GM23338 (cell line): Measurements from ENCODE around the gene MIF. TPM values are rescaled to one million over a fixed set of nuclear protein-coding genes. Genes with fewer than 3 reads are reported as not detected.

Source experiments
- ATAC-seq: fragments of 200-7000 bp; cut with Tn5 transposase; 3 replicates; pipeline ENCODE4 v1.9.1; 2020
- DNase-seq: peaks from one replicate; pipeline ENCODE4 v3.0.0-alpha.2; 2015; ENCODE audit warnings: low spot score
- H2AFZ ChIP-seq: fragments of 200-600 bp; sonication (generic); 2 replicates; pipeline ENCODE4 v1.8.0; 2016; ENCODE audit warnings: antibody characterized with exemption, mild to moderate bottlenecking, moderate library complexity
- H3F3A ChIP-seq: fragments of 200-600 bp; sonication (generic); replicated peaks from 2 replicates; pipeline ENCODE4 v1.8.0; 2017; ENCODE audit warnings: antibody characterized with exemption, mixed run types, low read depth
- H3K27ac ChIP-seq: fragments of 200-600 bp; sonication (generic); 2 replicates; pipeline ENCODE4 v1.6.1; 2016; ENCODE audit warnings: low read depth
- H3K27me3 ChIP-seq: fragments of 200-600 bp; sonication (generic); 2 replicates; pipeline ENCODE4 v1.8.0; 2016; ENCODE audit warnings: mild to moderate bottlenecking, mixed run types, moderate library complexity; ENCODE audit not compliant: insufficient read depth
- H3K36me3 ChIP-seq: fragments of 200-600 bp; sonication (generic); 2 replicates; pipeline ENCODE4 v1.8.0; 2016; ENCODE audit warnings: mild to moderate bottlenecking; ENCODE audit not compliant: insufficient read depth
- H3K4me1 ChIP-seq: fragments of 200-600 bp; sonication (generic); 2 replicates; pipeline ENCODE4 v1.8.0; 2016; ENCODE audit warnings: mild to moderate bottlenecking, moderate library complexity; ENCODE audit not compliant: insufficient read depth
- H3K4me2 ChIP-seq: fragments of 200-600 bp; sonication (generic); 2 replicates; pipeline ENCODE4 v1.7.1; 2017; ENCODE audit warnings: mixed run types
- H3K4me3 ChIP-seq: fragments of 200-600 bp; sonication (generic); 2 replicates; pipeline ENCODE4 v1.6.1; 2016; ENCODE audit warnings: mixed run types
- H3K79me2 ChIP-seq: fragments of 200-600 bp; sonication (generic); replicated peaks from 2 replicates; pipeline ENCODE4 v1.8.0; 2017; ENCODE audit warnings: mild to moderate bottlenecking; ENCODE audit not compliant: insufficient read depth
- H3K9me2 ChIP-seq: fragments of 200-600 bp; sonication (generic); 2 replicates; pipeline ENCODE4 v1.8.0; 2017; ENCODE audit not compliant: insufficient read depth
- H4K20me1 ChIP-seq: fragments of 200-600 bp; sonication (generic); replicated peaks from 2 replicates; pipeline ENCODE4 v1.8.0; 2017; ENCODE audit warnings: mild to moderate bottlenecking; ENCODE audit not compliant: insufficient read depth
- H3K27ac Mint-ChIP-seq: 2 replicates; pipeline ENCODE4 v1.8.0; 2020; ENCODE audit warnings: inconsistent platforms, mild to moderate bottlenecking, moderate library complexity, mixed read lengths
- H3K27me3 Mint-ChIP-seq: 3 replicates; pipeline ENCODE4 v1.8.0; 2022; ENCODE audit warnings: low read depth, mild to moderate bottlenecking, moderate library complexity, mixed read lengths, inconsistent platforms; ENCODE audit not compliant: insufficient read depth, poor library complexity
- H3K36me3 Mint-ChIP-seq: 3 replicates; pipeline ENCODE4 v1.8.0; 2021; ENCODE audit warnings: low read depth, mild to moderate bottlenecking, inconsistent platforms, moderate library complexity, mixed read lengths
- H3K4me1 Mint-ChIP-seq: 3 replicates; pipeline ENCODE4 v1.8.0; 2020; ENCODE audit warnings: mild to moderate bottlenecking, inconsistent platforms, mixed read lengths
- H3K4me3 Mint-ChIP-seq: 3 replicates; pipeline ENCODE4 v1.8.0; 2021; ENCODE audit warnings: moderate library complexity, mild to moderate bottlenecking, inconsistent platforms, mixed read lengths
- H3K9me3 Mint-ChIP-seq: 3 replicates; pipeline ENCODE4 v1.8.0; 2020; ENCODE audit warnings: moderate library complexity, mild to moderate bottlenecking, inconsistent platforms, mixed read lengths
- CREB1 ChIP-seq: fragments of 250-450 bp; sonication (Bioruptor Pico); IDR thresholded peaks from 2 replicates; pipeline ENCODE4 v1.5.0; 2020; ENCODE audit warnings: low read depth, mild to moderate bottlenecking, moderate library complexity
- EZH2 ChIP-seq: fragments of 200-600 bp; sonication (generic); IDR thresholded peaks from one replicate; pipeline ENCODE4 v1.8.0; 2017; ENCODE audit warnings: antibody characterized with exemption, mild to moderate bottlenecking, low read depth; ENCODE audit not compliant: unreplicated experiment
- EZH2phosphoT487 ChIP-seq: fragments of 200-600 bp; sonication (generic); IDR thresholded peaks from one replicate; pipeline ENCODE4 v1.8.1; 2018; ENCODE audit warnings: antibody characterized with exemption; ENCODE audit not compliant: unreplicated experiment
- NANOG ChIP-seq: IDR thresholded peaks from 2 replicates; pipeline ENCODE4 v1.6.1; 2016; ENCODE audit warnings: antibody characterized with exemption, borderline replicate concordance
- POLR2AphosphoS5 ChIP-seq: IDR thresholded peaks from 2 replicates; pipeline ENCODE4 v1.6.1; 2016; ENCODE audit warnings: antibody characterized with exemption, low read depth
- STAT1 ChIP-seq: IDR thresholded peaks from one replicate; pipeline ENCODE4 v1.6.1; 2016; ENCODE audit warnings: antibody characterized with exemption; ENCODE audit not compliant: unreplicated experiment
- ZNF331 ChIP-seq: fragments of 250-450 bp; sonication (Bioruptor Pico); IDR thresholded peaks from 2 replicates; pipeline ENCODE4 v1.5.0; 2020; ENCODE audit warnings: low read depth, mild to moderate bottlenecking, moderate library complexity
- polyA plus RNA-seq: library from polyadenylated mRNA; unstranded; fragments of >200 nt; fragmentation: Nextera tagmentation; extraction: Ambion mirVana; gene quantifications from 2 replicates; pipeline ENCODE4 v1.2.1, GENCODE V29; 2016
- total RNA-seq: library from RNA; depleted of rRNA; stranded (reverse); fragments of >200 nt; shearing (Covaris generic); gene quantifications from 2 replicates; pipeline ENCODE4 v1.2.3, GENCODE V29; 2014
- TF ChIP-seq, protein P1 (sequence below): IDR thresholded peaks from 2 replicates; pipeline ENCODE4 v1.6.1; 2016; ENCODE audit warnings: antibody characterized with exemption
- TF ChIP-seq, protein P2 (sequence below): IDR thresholded peaks from one replicate; pipeline ENCODE4 v1.6.1; 2018; ENCODE audit warnings: antibody characterized with exemption; ENCODE audit not compliant: unreplicated experiment
- TF ChIP-seq, protein P3 (sequence below): fragments of 250-450 bp; sonication (Bioruptor Pico); IDR thresholded peaks from 2 replicates; pipeline ENCODE4 v1.5.0; 2020; ENCODE audit warnings: mild to moderate bottlenecking, moderate library complexity

The MIF gene
- total and polyA plus RNA-seq, 2 experiments from 2014 or later: 800 to 5,205 TPM

DNA sequence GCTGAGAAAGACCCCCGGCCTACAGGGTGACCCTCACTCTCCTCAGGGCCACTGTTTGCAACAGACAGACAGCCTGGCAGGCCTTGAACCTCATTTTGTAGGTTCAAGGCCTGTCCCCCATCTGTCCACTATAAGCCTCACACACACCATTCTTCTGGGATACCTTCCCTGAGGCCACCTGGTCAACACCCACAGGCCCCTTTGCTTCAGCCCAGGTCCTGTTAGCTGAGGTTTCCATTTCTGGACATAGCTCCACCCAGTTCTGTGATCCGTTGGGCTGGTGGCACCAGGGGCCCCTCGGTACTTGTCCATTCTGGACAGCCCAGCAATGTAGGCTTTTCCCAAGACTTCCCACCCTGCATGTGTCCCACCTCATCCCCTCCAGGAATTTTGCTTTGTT lies 3.1 kb downstream of the MIF start (continued):
- TF ChIP-seq ZNF331 (CRISPR knock-in tag): no peak
- TF ChIP-seq, protein P1, sequence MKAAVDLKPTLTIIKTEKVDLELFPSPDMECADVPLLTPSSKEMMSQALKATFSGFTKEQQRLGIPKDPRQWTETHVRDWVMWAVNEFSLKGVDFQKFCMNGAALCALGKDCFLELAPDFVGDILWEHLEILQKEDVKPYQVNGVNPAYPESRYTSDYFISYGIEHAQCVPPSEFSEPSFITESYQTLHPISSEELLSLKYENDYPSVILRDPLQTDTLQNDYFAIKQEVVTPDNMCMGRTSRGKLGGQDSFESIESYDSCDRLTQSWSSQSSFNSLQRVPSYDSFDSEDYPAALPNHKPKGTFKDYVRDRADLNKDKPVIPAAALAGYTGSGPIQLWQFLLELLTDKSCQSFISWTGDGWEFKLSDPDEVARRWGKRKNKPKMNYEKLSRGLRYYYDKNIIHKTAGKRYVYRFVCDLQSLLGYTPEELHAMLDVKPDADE: no peak
- TF ChIP-seq STAT1: no peak

DNA sequence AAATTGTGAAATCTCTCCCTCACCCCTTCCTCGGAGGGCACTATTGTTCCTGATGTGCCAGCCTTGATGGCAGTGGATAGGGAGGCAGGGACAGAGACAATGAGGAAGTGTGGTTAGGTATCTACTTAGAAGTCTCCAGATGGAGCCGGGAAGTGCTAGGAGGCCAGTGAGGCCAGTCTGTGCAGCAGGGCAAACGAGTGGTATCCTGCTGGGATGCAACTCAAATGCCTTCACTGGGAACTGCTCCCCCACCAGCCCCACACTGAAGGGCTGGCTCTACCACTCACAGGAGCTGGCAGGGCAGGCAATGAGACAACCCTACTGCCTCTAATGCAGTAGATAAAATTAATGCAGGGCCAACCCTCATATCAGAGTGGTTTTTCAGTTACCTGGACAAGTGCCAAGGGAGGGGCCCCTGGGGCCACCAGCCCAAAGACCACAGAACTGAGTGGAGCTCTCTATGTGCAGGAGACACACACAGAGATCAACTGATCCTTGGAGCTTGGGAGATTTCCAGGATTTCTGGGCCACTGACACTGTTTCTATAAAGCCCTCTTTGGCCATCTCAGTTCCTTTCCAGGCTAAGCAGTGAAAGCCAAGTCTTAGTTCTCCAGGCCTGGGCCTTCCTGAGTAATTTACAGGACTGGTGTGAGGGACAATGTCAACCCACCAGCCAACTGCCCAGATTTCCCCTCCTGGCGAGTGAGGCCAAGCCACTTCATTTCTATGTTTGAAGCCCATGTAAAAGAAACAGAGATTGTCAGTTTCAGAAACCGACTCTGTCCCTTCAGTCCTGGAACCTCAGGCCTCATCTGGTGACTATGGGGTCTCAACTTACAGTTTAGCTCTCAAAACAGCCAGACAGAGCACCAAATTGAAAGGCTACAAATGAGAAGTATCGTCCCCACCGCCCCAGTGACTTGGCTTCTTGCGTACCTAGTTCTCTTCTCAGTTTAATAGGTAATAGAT lies 4.1 kb downstream of the MIF start:
- H3K36me3 ChIP-seq: peaks cover 6% of the 10 kb centered on the region
- no peak overlapping the region for H3K4me3 ChIP-seq
- H3K79me2 ChIP-seq: peaks cover 12% of the 10 kb centered on the region
- 0 out of 2 replicates have a peak overlapping the region, but pooled peaks have one; percentile 45 for H3K27ac ChIP-seq
- Mint-ChIP-seq H3K36me3 (peaks cover 55% of the 10 kb centered on the region), H3K4me3 (0 out of 3 replicates have a peak overlapping the region, but pooled peaks have one; percentile 5), H3K27me3 (peaks cover 26% of the 10 kb centered on the region), H3K4me1 (peaks cover 24% of the 10 kb centered on the region), H3K9me3 (peaks cover 24% of the 10 kb centered on the region), H3K27ac (0 out of 2 replicates have a peak overlapping the region, but pooled peaks have one; percentile 7)
- H3K27me3 ChIP-seq: peaks cover 10% of the 10 kb centered on the region; the same call in 1 of the 2 replicates
- peaks cover 7% of the 10 kb centered on the region for H4K20me1 ChIP-seq
- H2AFZ ChIP-seq: no peak overlapping the region
- DNase-seq (no peak), ATAC-seq (no peak; the same call in 2 of the 3 replicates)
- H3K4me2 ChIP-seq: no peak overlapping the region
- H3K4me1 ChIP-seq: peaks cover 15% of the 10 kb centered on the region; the same call in 1 of the 2 replicates
- peaks cover 27% of the 10 kb centered on the region for H3F3A ChIP-seq
- H3K9me2 ChIP-seq: no peaks in the 10 kb centered on the region
- TF ChIP-seq ZNF331 (CRISPR knock-in tag) (no peak), STAT1 (no peak), EZH2 (no peak), CREB1 (CRISPR knock-in tag) (no peak), NANOG (no peak), EZH2phosphoT487 (no peak), POLR2AphosphoS5 (no peak)
- TF ChIP-seq, protein P1: no peak
- TF ChIP-seq, protein P2, sequence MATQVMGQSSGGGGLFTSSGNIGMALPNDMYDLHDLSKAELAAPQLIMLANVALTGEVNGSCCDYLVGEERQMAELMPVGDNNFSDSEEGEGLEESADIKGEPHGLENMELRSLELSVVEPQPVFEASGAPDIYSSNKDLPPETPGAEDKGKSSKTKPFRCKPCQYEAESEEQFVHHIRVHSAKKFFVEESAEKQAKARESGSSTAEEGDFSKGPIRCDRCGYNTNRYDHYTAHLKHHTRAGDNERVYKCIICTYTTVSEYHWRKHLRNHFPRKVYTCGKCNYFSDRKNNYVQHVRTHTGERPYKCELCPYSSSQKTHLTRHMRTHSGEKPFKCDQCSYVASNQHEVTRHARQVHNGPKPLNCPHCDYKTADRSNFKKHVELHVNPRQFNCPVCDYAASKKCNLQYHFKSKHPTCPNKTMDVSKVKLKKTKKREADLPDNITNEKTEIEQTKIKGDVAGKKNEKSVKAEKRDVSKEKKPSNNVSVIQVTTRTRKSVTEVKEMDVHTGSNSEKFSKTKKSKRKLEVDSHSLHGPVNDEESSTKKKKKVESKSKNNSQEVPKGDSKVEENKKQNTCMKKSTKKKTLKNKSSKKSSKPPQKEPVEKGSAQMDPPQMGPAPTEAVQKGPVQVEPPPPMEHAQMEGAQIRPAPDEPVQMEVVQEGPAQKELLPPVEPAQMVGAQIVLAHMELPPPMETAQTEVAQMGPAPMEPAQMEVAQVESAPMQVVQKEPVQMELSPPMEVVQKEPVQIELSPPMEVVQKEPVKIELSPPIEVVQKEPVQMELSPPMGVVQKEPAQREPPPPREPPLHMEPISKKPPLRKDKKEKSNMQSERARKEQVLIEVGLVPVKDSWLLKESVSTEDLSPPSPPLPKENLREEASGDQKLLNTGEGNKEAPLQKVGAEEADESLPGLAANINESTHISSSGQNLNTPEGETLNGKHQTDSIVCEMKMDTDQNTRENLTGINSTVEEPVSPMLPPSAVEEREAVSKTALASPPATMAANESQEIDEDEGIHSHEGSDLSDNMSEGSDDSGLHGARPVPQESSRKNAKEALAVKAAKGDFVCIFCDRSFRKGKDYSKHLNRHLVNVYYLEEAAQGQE: no peak
- TF ChIP-seq, protein P3, sequence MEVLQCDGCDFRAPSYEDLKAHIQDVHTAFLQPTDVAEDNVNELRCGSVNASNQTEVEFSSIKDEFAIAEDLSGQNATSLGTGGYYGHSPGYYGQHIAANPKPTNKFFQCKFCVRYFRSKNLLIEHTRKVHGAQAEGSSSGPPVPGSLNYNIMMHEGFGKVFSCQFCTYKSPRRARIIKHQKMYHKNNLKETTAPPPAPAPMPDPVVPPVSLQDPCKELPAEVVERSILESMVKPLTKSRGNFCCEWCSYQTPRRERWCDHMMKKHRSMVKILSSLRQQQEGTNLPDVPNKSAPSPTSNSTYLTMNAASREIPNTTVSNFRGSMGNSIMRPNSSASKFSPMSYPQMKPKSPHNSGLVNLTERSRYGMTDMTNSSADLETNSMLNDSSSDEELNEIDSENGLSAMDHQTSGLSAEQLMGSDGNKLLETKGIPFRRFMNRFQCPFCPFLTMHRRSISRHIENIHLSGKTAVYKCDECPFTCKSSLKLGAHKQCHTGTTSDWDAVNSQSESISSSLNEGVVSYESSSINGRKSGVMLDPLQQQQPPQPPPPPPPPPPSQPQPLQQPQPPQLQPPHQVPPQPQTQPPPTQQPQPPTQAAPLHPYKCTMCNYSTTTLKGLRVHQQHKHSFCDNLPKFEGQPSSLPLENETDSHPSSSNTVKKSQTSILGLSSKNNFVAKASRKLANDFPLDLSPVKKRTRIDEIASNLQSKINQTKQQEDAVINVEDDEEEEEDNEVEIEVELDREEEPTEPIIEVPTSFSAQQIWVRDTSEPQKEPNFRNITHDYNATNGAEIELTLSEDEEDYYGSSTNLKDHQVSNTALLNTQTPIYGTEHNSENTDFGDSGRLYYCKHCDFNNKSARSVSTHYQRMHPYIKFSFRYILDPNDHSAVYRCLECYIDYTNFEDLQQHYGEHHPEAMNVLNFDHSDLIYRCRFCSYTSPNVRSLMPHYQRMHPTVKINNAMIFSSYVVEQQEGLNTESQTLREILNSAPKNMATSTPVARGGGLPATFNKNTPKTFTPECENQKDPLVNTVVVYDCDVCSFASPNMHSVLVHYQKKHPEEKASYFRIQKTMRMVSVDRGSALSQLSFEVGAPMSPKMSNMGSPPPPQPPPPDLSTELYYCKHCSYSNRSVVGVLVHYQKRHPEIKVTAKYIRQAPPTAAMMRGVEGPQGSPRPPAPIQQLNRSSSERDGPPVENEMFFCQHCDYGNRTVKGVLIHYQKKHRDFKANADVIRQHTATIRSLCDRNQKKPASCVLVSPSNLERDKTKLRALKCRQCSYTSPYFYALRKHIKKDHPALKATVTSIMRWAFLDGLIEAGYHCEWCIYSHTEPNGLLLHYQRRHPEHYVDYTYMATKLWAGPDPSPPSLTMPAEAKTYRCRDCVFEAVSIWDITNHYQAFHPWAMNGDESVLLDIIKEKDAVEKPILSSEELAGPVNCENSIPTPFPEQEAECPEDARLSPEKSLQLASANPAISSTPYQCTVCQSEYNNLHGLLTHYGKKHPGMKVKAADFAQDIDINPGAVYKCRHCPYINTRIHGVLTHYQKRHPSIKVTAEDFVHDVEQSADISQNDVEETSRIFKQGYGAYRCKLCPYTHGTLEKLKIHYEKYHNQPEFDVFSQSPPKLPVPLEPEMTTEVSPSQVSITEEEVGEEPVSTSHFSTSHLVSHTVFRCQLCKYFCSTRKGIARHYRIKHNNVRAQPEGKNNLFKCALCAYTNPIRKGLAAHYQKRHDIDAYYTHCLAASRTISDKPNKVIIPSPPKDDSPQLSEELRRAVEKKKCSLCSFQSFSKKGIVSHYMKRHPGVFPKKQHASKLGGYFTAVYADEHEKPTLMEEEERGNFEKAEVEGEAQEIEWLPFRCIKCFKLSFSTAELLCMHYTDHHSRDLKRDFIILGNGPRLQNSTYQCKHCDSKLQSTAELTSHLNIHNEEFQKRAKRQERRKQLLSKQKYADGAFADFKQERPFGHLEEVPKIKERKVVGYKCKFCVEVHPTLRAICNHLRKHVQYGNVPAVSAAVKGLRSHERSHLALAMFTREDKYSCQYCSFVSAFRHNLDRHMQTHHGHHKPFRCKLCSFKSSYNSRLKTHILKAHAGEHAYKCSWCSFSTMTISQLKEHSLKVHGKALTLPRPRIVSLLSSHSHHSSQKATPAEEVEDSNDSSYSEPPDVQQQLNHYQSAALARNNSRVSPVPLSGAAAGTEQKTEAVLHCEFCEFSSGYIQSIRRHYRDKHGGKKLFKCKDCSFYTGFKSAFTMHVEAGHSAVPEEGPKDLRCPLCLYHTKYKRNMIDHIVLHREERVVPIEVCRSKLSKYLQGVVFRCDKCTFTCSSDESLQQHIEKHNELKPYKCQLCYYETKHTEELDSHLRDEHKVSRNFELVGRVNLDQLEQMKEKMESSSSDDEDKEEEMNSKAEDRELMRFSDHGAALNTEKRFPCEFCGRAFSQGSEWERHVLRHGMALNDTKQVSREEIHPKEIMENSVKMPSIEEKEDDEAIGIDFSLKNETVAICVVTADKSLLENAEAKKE (CRISPR knock-in tag): no peak
